GM23248 (cell line): ENCODE results near the gene TMUB1. TPM values are rescaled to one million over a fixed set of nuclear protein-coding genes. Genes with fewer than 3 reads are reported as not detected.

Experiments used
- DNase-seq: peaks from one replicate; pipeline ENCODE4 v3.0.0-alpha.2; 2015
- H2AFZ ChIP-seq: fragments of 200-600 bp; sonication (generic); 2 replicates; pipeline ENCODE4 v1.6.1; 2016; ENCODE audit warnings: antibody characterized with exemption
- H3F3A ChIP-seq: fragments of 200-600 bp; sonication (generic); 2 replicates; pipeline ENCODE4 v1.6.1; 2016; ENCODE audit warnings: mild to moderate bottlenecking, antibody characterized with exemption, mixed run types; ENCODE audit not compliant: insufficient read depth
- H3K27ac ChIP-seq: fragments of 200-600 bp; sonication (generic); 2 replicates; pipeline ENCODE4 v1.5.1; 2016; ENCODE audit warnings: mild to moderate bottlenecking
- H3K27me3 ChIP-seq: fragments of 200-600 bp; sonication (generic); replicated peaks from 2 replicates; pipeline ENCODE4 v1.6.1; 2016; ENCODE audit warnings: mild to moderate bottlenecking; ENCODE audit not compliant: insufficient read depth
- H3K36me3 ChIP-seq: fragments of 200-600 bp; sonication (generic); 2 replicates; pipeline ENCODE4 v1.6.1; 2016; ENCODE audit warnings: low read depth, mild to moderate bottlenecking
- H3K4me1 ChIP-seq: fragments of 200-600 bp; sonication (generic); 2 replicates; pipeline ENCODE4 v1.6.1; 2016; ENCODE audit warnings: mild to moderate bottlenecking; ENCODE audit not compliant: insufficient read depth
- H3K4me2 ChIP-seq: fragments of 200-600 bp; sonication (generic); one replicate; pipeline ENCODE4 v1.6.1; 2016; ENCODE audit warnings: mild to moderate bottlenecking; ENCODE audit not compliant: unreplicated experiment
- H3K4me3 ChIP-seq: fragments of 200-600 bp; sonication (generic); 2 replicates; pipeline ENCODE4 v1.5.1; 2016; ENCODE audit warnings: mild to moderate bottlenecking
- H3K79me2 ChIP-seq: fragments of 200-600 bp; sonication (generic); 2 replicates; pipeline ENCODE4 v1.6.1; 2016; ENCODE audit warnings: mild to moderate bottlenecking; ENCODE audit not compliant: insufficient read depth
- H3K9ac ChIP-seq: fragments of 200-600 bp; sonication (generic); 2 replicates; pipeline ENCODE4 v1.6.1; 2016; ENCODE audit warnings: mild to moderate bottlenecking
- H3K9me2 ChIP-seq: fragments of 200-600 bp; sonication (generic); 2 replicates; pipeline ENCODE4 v1.6.1; 2016; ENCODE audit warnings: mixed run types, mild to moderate bottlenecking, moderate library complexity; ENCODE audit not compliant: insufficient read depth
- H3K9me3 ChIP-seq: fragments of 200-600 bp; sonication (generic); one replicate; pipeline ENCODE4 v1.6.1; 2017; ENCODE audit warnings: low read depth
- H4K20me1 ChIP-seq: fragments of 200-600 bp; sonication (generic); 2 replicates; pipeline ENCODE4 v1.6.0; 2016; ENCODE audit not compliant: insufficient read depth
- EZH2 ChIP-seq: fragments of 200-600 bp; sonication (generic); IDR thresholded peaks from 2 replicates; pipeline ENCODE4 v1.6.1; 2018; ENCODE audit warnings: antibody characterized with exemption, mild to moderate bottlenecking; ENCODE audit not compliant: insufficient read depth, poor library complexity, severe bottlenecking
- EZH2phosphoT487 ChIP-seq: fragments of 200-600 bp; sonication (generic); IDR thresholded peaks from 2 replicates; pipeline ENCODE4 v1.6.1; 2018; ENCODE audit warnings: antibody characterized with exemption, moderate library complexity, mild to moderate bottlenecking, low read depth; ENCODE audit not compliant: insufficient read depth
- WGBS, 2 experiments: methylation state at CpG; one replicate each; pipeline ENCODE4 v1.1.6; 2015 to 2017; ENCODE audit warnings: low lambda C conversion rate in 2 of 2, low coverage in 1 of 2; ENCODE audit errors: missing lambda C conversion rate in 2 of 2; 5-methylcytosine and 5-hydroxymethylcytosine counted together
- in situ Hi-C: fragments of 300-500 bp; cut with MboI; formaldehyde crosslinking; loops from 2 replicates; pipeline ENCODE4 v1.15.0; 2020
- polyA plus RNA-seq: library from polyadenylated mRNA; unstranded; fragments of >200 nt; fragmentation: Nextera tagmentation; extraction: Ambion mirVana; gene quantifications from 2 replicates; pipeline ENCODE4 v1.2.1, GENCODE V29; 2016
- total RNA-seq: library from RNA; depleted of rRNA; stranded (reverse); fragments of >200 nt; shearing (Covaris generic); gene quantifications from 2 replicates; pipeline ENCODE4 v1.2.3, GENCODE V29; 2014

The TMUB1 gene
- total and polyA plus RNA-seq, 2 experiments from 2014 or later, result 19.9 to 33.6 TPM

DNA sequence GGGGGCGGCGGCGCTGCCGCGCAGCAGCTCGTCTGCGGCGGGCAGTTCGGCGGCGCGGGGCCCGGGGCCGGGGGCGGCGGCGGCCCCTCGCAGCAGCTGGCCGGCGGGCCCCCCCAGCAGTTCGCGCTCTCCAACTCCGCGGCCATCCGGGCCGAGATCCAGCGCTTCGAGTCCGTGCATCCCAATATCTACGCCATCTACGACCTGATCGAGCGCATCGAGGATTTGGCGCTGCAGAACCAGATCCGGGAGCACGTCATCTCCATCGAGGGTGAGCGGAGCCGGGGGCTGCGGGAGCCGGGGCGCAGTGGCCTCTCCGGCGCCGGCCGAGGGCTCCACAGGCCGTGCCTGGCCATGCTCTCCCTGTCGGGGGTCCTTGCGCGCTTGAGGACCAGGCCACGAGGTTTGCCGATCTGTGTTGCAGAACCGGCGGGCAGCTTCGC is 3.5 kb upstream of the TMUB1 start:
- Histone ChIP-seq H3K4me3 (peak overlapping the region; percentile 87), H3K27me3 (no peaks in the 10 kb centered on the region), H3K4me2 (peak overlapping the region; percentile 94), H3K79me2 (peaks cover 61% of the 10 kb centered on the region), H3K9me2 (no peaks in the 10 kb centered on the region), H2AFZ (peak overlapping the region; percentile 49), H3K36me3 (no peaks in the 10 kb centered on the region), H3F3A (peaks cover 37% of the 10 kb centered on the region), H3K27ac (peak overlapping the region; percentile 95), H3K4me1 (peaks cover 29% of the 10 kb centered on the region), H4K20me1 (no peaks in the 10 kb centered on the region), H3K9me3 (no peaks in the 10 kb centered on the region), H3K9ac (peak overlapping the region; percentile 92)
- TF ChIP-seq EZH2phosphoT487, result no peak
- TF ChIP-seq EZH2, result no peak
- 0 to 1% methylated on average over 32 to 35 of the region's 56 CpGs for WGBS, 2 experiments
- in situ Hi-C loops, result no loop called here
- DNase-seq, result peak; percentile 76

DNA sequence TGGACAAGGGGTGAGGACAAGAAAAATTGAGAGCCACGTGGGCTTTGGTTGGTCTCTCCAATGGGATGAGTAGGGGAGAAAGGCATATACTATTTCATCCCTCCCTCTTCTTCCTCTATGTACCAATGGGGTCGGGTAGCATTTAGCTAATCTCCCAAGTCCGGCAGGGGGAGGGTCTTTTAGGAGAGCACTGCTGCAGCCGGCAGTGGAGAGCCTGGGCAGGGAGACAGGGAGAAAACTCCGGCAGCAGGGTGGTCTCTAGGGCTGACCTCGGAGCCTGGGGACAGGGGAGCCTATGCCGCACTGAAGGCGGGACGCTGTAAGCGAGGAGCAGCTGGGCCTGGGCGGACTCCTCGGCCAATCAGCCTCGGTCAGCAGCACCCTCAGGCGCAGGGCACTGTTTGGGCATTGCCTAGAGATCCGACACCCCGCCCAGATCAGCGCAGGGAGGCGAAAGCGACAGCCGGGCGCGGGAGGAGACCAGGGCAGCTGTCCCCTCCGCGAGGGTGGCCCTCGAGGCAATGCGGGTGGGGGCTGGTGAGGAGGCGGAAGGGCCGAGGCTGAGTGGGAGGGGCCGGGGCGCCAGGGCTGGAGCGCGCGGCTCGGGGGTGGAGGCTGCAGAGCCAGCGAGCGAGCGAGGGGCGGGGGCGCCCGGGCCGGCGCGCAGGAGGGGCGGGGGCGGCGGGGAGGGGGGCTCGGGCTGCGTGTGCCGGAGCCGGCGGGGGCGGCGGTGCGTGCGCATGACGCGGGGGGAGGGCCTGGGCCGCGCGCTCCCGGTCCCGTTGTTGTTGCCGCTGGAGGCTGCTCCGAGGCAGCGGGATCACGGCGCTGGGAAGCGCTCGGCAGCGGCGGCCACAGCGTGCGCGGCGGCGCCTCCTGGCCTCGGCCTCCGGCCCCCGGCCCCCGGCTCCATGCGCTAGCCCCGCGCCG is 2.7 kb upstream of the TMUB1 start, which contains the start of gene AGAP3:
AGAP3 (plus strand) TSS at position 785 of the 930 bp plus-strand sequence. CDS start 267 bp downstream, outside the sequence.
- Histone ChIP-seq H3K36me3 (no peaks in the 10 kb centered on the region), H3K27ac (peak within 1 kb of the TSS; percentile 95), H2AFZ (peak within 1 kb of the TSS; percentile 78), H3K4me3 (peak within 1 kb of the TSS; percentile 87), H3K27me3 (no peaks in the 10 kb centered on the region), H3K4me1 (peaks cover 33% of the 10 kb centered on the region), H3K79me2 (peaks cover 56% of the 10 kb centered on the region), H3K9ac (peak within 1 kb of the TSS; percentile 92), H3F3A (peaks cover 37% of the 10 kb centered on the region), H3K9me2 (no peaks in the 10 kb centered on the region), H3K9me3 (no peaks in the 10 kb centered on the region), H4K20me1 (no peaks in the 10 kb centered on the region), H3K4me2 (peak within 1 kb of the TSS; percentile 94)
- WGBS, 2 experiments, result 2 to 3% methylated on average over 30 to 80 of the region's 84 CpGs
- in situ Hi-C loops, result no loop called here
- TF ChIP-seq EZH2phosphoT487 (no peak), EZH2 (no peak)
- DNase-seq, result peak; percentile 84

DNA sequence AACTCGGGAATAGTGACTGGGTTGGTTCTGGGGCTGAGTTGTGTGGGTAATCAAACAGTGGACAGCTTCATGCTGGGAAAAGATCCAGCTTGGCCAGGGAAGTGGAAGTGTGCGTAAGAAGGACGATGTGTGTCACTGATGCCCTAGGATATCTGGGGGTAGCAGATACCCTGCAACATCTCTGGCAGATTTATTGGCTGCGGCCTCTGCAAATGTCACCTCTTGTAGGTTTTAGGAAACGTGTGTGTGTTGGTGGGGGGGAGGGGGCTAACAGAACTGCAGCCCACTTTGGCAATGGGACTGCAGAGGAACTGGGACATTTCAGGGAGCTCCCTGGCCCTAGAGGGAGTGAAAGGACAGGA is 2.0 kb upstream of the TMUB1 start:
- TF ChIP-seq EZH2 (no peak), EZH2phosphoT487 (no peak)
- Histone ChIP-seq H3K4me3 (no peak overlapping the region), H2AFZ (peak overlapping the region; percentile 78; the same call in 1 of the 2 replicates), H3K27me3 (no peaks in the 10 kb centered on the region), H3K9me2 (no peaks in the 10 kb centered on the region), H4K20me1 (no peaks in the 10 kb centered on the region), H3K36me3 (no peaks in the 10 kb centered on the region), H3K79me2 (peaks cover 52% of the 10 kb centered on the region), H3K27ac (peak overlapping the region; percentile 72), H3K4me1 (peaks cover 33% of the 10 kb centered on the region), H3F3A (peaks cover 37% of the 10 kb centered on the region), H3K9ac (peak overlapping the region; percentile 73), H3K4me2 (peak overlapping the region; percentile 72), H3K9me3 (no peaks in the 10 kb centered on the region)
- in situ Hi-C loops, result no loop called here
- no peak for DNase-seq
- WGBS, 2 experiments, result 48 to 62% methylated on average over 5 of the region's 5 CpGs

DNA sequence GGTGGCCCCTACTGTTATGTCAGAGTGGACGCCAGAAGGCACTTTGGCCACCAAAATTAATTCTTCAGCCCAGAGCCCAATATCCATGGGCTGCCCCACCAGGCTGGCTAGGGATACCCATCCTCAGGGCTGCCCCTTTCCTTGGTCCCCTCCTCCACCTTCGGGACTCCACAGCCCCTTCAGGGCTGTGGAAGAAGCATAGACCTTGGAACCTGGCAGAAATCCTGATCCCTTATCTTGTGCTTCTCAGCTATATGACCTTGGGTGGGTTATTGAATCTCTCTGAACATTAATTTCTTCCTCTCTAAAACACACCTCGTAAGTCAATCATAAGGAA is 499 bp upstream of the TMUB1 start:
- Histone ChIP-seq H3K79me2 (peaks cover 52% of the 10 kb centered on the region), H3K36me3 (no peaks in the 10 kb centered on the region), H2AFZ (peak overlapping the region; percentile 84), H3K4me1 (peaks cover 22% of the 10 kb centered on the region), H3K27me3 (no peaks in the 10 kb centered on the region), H3K9me2 (no peaks in the 10 kb centered on the region), H4K20me1 (no peaks in the 10 kb centered on the region), H3K4me3 (peak overlapping the region; percentile 91), H3F3A (peaks cover 27% of the 10 kb centered on the region), H3K27ac (peak overlapping the region; percentile 63; the same call in 1 of the 2 replicates), H3K4me2 (peak overlapping the region; percentile 87), H3K9me3 (no peaks in the 10 kb centered on the region), H3K9ac (0 out of 2 replicates have a peak overlapping the region, but pooled peaks have one; percentile 96)
- 32 to 40% methylated on average over 3 of the region's 3 CpGs for WGBS, 2 experiments
- TF ChIP-seq EZH2 (no peak), EZH2phosphoT487 (no peak)
- no peak for DNase-seq
- in situ Hi-C loops, result no loop called here
